Activated CD4-positive, alpha-beta T cell treated with anti-CD3 and anti-CD28 coated beads, Interleukin-2, amount 50 U/mL, for 24 hours (primary cell): ENCODE data around the gene MAT2B.
A peak's percentile ranks its signal among the peaks of the same experiment; 100 is the strongest.
"Not testable (repeated sequence)": the region's sequence is repeated elsewhere in the genome, so short reads cannot be mapped to it uniquely, and the experiment has no call there.

Experiments
- DNase-seq, 2 donors: peaks; one replicate each; pipeline ENCODE4 v3.0.0-alpha.2; 2020; ENCODE audit warnings: low read depth in 1 of 2, low spot score in 1 of 2

MAT2B gene

GRCh38 chr5:163503106-163504078, 2.0 kb upstream of the MAT2B start:
- peak in 1 of 2 donors; percentile 33 for DNase-seq

- DNase-seq = peak; percentile 19 to 39
Observed at GRCh38 chr5:163504079-163504931, 1.1 kb upstream of the MAT2B start.

- peak in 1 of 2 donors; percentile 6 for DNase-seq
Observed at GRCh38 chr5:163505049-163505367, 411 bp upstream of the MAT2B start.

GRCh38 chr5:163506095-163506457, 657 bp downstream of the MAT2B start:
- DNase-seq = no peak

GRCh38 chr5:163506726-163507125, 1.3 kb downstream of the MAT2B start:
- peak in 1 of 2 donors; percentile 32 for DNase-seq

- no peak for DNase-seq
Observed at GRCh38 chr5:163508753-163509152, 3.3 kb downstream of the MAT2B start.

- peak in 1 of 2 donors; percentile 5 for DNase-seq
Observed at GRCh38 chr5:163509291-163509951, 4.0 kb downstream of the MAT2B start.

- DNase-seq = no peak
Observed at GRCh38 chr5:163512526-163512925, 7.1 kb downstream of the MAT2B start.

- DNase-seq = no peak
Observed at GRCh38 chr5:163525096-163525495, 19.7 kb downstream of the MAT2B start.

GRCh38 chr5:163529698-163530097, 24.3 kb downstream of the MAT2B start:
- no peak for DNase-seq

GRCh38 chr5:163531272-163531671, 25.9 kb downstream of the MAT2B start:
- DNase-seq = no peak

GRCh38 chr5:163532171-163533084, 27.0 kb downstream of the MAT2B start:
- DNase-seq = no peak

- no peak for DNase-seq
Observed at GRCh38 chr5:163533223-163533622, 27.8 kb downstream of the MAT2B start.

GRCh38 chr5:163534492-163535094, 29.2 kb downstream of the MAT2B start:
- DNase-seq = no peak

GRCh38 chr5:163535290-163535689, 29.9 kb downstream of the MAT2B start:
- DNase-seq = no peak

- DNase-seq = not testable (repeated sequence)
Observed at GRCh38 chr5:163536442-163536841, 31.0 kb downstream of the MAT2B start.

GRCh38 chr5:163540696-163541095, 35.3 kb downstream of the MAT2B start:
- no peak for DNase-seq

- no peak for DNase-seq
Observed at GRCh38 chr5:163542771-163543170, 37.4 kb downstream of the MAT2B start.

GRCh38 chr5:163544041-163544440, 38.6 kb downstream of the MAT2B start:
- no peak for DNase-seq

- DNase-seq = no peak
Observed at GRCh38 chr5:163544836-163545235, 39.4 kb downstream of the MAT2B start.
